Hindlimb muscle (tissue), 1 donor: ENCODE results near the gene DDI2. TPM values are rescaled to one million over a fixed set of nuclear protein-coding genes. Genes with fewer than 3 reads are reported as not detected.
"Not testable (repeated sequence)": the region's sequence is repeated elsewhere in the genome, so short reads cannot be mapped to it uniquely, and the experiment has no call there.

Source experiments
- DNase-seq: peaks from one replicate; pipeline ENCODE4 v3.0.0-alpha.2; 2013
- polyA plus RNA-seq: library from polyadenylated mRNA; unstranded; fragments of 120-200 nt; gene quantifications from one replicate; pipeline ENCODE4 v1.2.1, GENCODE V29; 2013; ENCODE audit not compliant: insufficient read length

The DDI2 gene
- 24.3 TPM for polyA plus RNA-seq

- DNase-seq = peak; percentile 98
These were observed at the start of gene DDI2 for GRCh38 chr1:15617173-15618076. TSS of gene DDI2 (plus strand) at chr1:15617458. CDS start at chr1:15617671, 213 bp downstream.

- no peak for DNase-seq
These were observed 48.7 kb upstream of the DDI2 start for GRCh38 chr1:15568387-15569073.

GRCh38 chr1:15570861-15571260, 46.4 kb upstream of the DDI2 start:
- no peak for DNase-seq

GRCh38 chr1:15571266-15571665, 46.0 kb upstream of the DDI2 start:
- no peak for DNase-seq

GRCh38 chr1:15573477-15573876, 43.8 kb upstream of the DDI2 start:
- no peak for DNase-seq

- no peak for DNase-seq
These were observed 42.5 kb upstream of the DDI2 start for GRCh38 chr1:15574741-15575140.

GRCh38 chr1:15575549-15576150, 41.6 kb upstream of the DDI2 start:
- no peak for DNase-seq

GRCh38 chr1:15577691-15578090, 39.6 kb upstream of the DDI2 start:
- DNase-seq = no peak

GRCh38 chr1:15578921-15579682, 38.2 kb upstream of the DDI2 start:
- no peak for DNase-seq

- DNase-seq = no peak
These were observed 37.6 kb upstream of the DDI2 start for GRCh38 chr1:15579683-15580047.

GRCh38 chr1:15583016-15583706, 34.1 kb upstream of the DDI2 start:
- no peak for DNase-seq

- DNase-seq = peak; percentile 22
These were observed 32.5 kb upstream of the DDI2 start, which contains the start of gene AGMAT for GRCh38 chr1:15584489-15585363. TSS of gene AGMAT (minus strand) at chr1:15585051. CDS start at chr1:15584967, 84 bp downstream.

GRCh38 chr1:15592285-15592684, 25.0 kb upstream of the DDI2 start:
- no peak for DNase-seq

- no peak for DNase-seq
These were observed 21.2 kb upstream of the DDI2 start for GRCh38 chr1:15595809-15596617.

- peak; percentile 42 for DNase-seq
These were observed 18.8 kb upstream of the DDI2 start for GRCh38 chr1:15598436-15598835.

- peak; percentile 99 for DNase-seq
These were observed 13.9 kb upstream of the DDI2 start for GRCh38 chr1:15603050-15603965.

GRCh38 chr1:15603966-15604282, 13.3 kb upstream of the DDI2 start:
- not testable (repeated sequence) for DNase-seq

GRCh38 chr1:15604400-15604799, 12.9 kb upstream of the DDI2 start:
- not testable (repeated sequence) for DNase-seq
